H7 (cell line): ENCODE results near the gene NGF. TPM values are rescaled to one million over a fixed set of nuclear protein-coding genes. Genes with fewer than 3 reads are reported as not detected.

Source experiments
- DNase-seq: peaks from one replicate; pipeline ENCODE4 v3.0.0; 2012
- H3K27me3 ChIP-seq: 2 replicates; pipeline ENCODE4 v1.6.0; 2011; ENCODE audit warnings: mild to moderate bottlenecking, low read length; ENCODE audit not compliant: control insufficient read depth, insufficient read depth
- H3K36me3 ChIP-seq: replicated peaks from 2 replicates; pipeline ENCODE4 v1.5.1; 2011; ENCODE audit warnings: low read length; ENCODE audit not compliant: control insufficient read depth, insufficient read depth
- H3K4me3 ChIP-seq: 2 replicates; pipeline ENCODE4 v1.5.1; 2011; ENCODE audit warnings: low read depth, mild to moderate bottlenecking, control low read depth, low read length, moderate library complexity; ENCODE audit not compliant: insufficient read depth
- total RNA-seq: library from RNA; depleted of rRNA; stranded (reverse); fragments of >200 nt; shearing (Covaris generic); gene quantifications from 2 replicates; pipeline ENCODE4 v1.2.3, GENCODE V29; 2014

The NGF gene
- total RNA-seq, 1 experiment from 2014 or later = 0.14 TPM

DNA sequence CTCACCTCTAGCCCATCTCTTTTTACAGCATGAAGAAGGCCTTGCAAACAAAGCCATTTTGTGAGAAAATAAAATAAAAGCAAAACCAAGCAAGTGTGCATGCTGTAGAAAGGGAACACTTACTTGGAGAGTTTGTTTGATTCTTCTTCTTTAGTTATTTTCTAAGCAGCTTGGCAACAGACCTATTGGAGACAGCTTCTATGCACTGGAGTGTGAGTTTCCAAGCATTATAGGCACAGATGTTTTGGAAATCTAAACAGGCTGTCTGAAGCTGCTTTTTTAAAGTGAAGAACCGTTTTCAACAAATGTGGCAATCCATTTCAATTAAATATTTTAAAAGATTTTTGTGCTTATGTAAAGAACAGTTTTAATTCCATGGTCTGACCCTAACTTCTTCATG lies 76.6 kb downstream of the NGF start:
- Histone ChIP-seq H3K4me3 (no peak overlapping the region), H3K27me3 (no peaks in the 10 kb centered on the region), H3K36me3 (no peaks in the 10 kb centered on the region)
- no peak for DNase-seq

GRCh38 chr1:115258302-115258866 lies 79.7 kb downstream of the NGF start:
- H3K27me3 ChIP-seq = no peaks in the 10 kb centered on the region
- H3K36me3 ChIP-seq = no peaks in the 10 kb centered on the region
- no peak overlapping the region for H3K4me3 ChIP-seq
- DNase-seq = no peak

DNA sequence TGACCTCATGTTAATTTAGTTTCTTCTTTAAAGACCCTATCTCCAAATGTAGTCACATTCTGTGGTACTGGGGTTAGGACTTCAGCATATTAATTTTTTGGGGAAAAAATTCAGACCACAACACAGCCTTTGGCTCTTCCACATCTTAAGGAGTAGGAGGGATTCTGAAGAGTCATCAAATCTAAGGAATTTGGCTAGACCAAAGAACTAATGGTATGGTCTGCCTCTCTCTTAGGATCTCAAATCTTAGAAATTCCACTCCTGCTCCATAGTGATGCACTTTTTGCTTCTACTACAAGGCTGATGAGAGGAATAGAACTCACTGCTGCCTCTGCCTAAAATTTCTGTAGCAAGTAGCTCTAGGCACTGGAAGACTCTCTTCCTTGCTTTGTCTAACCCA lies 80.5 kb downstream of the NGF start:
- no peak for DNase-seq
- H3K27me3 ChIP-seq = no peaks in the 10 kb centered on the region
- no peaks in the 10 kb centered on the region for H3K36me3 ChIP-seq
- no peak overlapping the region for H3K4me3 ChIP-seq

GRCh38 chr1:115255154-115255553 lies 82.9 kb downstream of the NGF start:
- Histone ChIP-seq H3K27me3 (no peaks in the 10 kb centered on the region), H3K36me3 (no peaks in the 10 kb centered on the region), H3K4me3 (no peak overlapping the region)
- DNase-seq = no peak

DNA sequence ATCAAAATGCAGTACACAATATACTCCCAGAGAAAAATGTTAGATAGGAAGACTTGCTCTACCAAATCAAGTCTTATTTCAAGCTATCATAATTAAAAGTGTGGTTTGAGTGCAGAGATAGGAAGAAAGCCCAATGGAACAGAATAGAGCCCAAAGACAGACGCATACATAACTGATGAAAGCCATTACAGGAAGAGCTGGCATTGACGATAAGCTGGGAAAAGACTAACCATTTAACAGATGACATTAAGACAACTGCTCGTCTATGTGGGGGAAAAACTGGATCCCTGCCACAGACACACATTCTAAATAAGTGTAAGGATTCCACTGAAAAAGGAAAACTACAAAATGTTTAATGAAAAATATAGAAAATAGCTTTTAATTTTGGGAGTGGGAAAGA lies 85.5 kb downstream of the NGF start:
- Histone ChIP-seq H3K4me3 (no peak overlapping the region), H3K36me3 (no peaks in the 10 kb centered on the region)

DNA sequence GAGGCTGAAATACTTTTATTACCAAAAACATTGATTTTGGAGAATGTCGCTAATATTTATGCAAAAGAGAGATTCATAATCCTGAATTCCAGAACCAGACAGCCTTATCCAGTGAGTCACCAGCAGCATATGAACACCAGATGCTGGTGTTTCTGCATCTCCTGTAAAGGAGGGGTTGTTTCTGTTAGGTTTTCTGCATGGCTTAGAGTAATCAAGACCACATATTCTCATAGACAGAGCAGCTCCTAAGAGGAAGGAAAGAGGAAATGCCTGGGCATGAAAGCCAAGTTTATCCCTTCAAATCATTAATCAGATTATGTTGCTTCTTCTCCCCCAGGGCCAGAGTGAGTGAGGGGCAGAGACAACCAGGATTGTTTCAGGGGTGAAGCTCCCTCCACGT lies 86.2 kb downstream of the NGF start:
- Histone ChIP-seq H3K27me3 (no peaks in the 10 kb centered on the region), H3K4me3 (no peak overlapping the region), H3K36me3 (no peaks in the 10 kb centered on the region)
- DNase-seq = no peak

More for the DNA sequence above, 85.5 kb downstream of the NGF start:
- no peaks in the 10 kb centered on the region for H3K27me3 ChIP-seq
- no peak for DNase-seq

DNA sequence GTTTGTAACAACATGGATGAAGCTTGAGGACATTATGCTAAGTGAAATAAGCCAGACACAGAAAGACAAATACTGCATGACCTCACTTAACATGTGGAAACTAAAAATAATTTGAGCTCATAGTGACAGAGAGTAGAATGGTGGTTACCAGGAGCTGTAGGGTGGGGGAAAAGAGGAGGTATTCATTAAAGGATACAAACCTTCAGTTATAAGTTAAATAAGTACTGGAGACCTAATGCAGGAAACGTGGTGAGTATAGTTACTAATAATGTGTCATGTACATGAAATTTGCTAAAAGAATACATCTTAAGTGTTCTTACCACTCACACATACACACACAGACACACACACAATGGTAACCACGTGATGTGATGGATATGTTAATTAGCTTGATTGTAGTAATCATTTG lies 86.7 kb downstream of the NGF start:
- DNase-seq = no peak
- H3K36me3 ChIP-seq = no peaks in the 10 kb centered on the region

DNA sequence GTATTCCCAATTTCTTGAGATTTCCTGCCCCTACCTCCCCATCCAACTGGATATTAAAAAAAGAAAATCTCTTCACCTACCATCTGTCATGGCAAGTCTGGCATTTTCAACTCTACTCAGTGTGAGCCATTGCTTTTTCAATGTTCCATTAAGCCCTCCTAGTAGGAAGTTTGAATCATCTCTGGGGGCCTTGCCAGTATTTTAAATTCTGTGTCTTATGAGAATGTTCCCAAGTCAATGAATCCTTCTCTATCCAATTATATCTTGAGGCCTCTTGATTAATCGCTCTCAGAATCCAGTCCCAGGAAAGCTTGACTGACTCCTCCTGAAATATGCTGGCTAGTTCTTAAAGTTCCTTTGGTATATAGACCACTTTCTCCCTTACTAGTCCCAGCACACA lies 91.5 kb downstream of the NGF start:
- Histone ChIP-seq H3K4me3 (no peak overlapping the region), H3K27me3 (no peaks in the 10 kb centered on the region), H3K36me3 (no peaks in the 10 kb centered on the region)
- DNase-seq = no peak

More for the DNA sequence above, 86.7 kb downstream of the NGF start:
- H3K27me3 ChIP-seq = no peaks in the 10 kb centered on the region
- H3K4me3 ChIP-seq = no peak overlapping the region

GRCh38 chr1:115245227-115245626 lies 92.8 kb downstream of the NGF start:
- no peaks in the 10 kb centered on the region for H3K27me3 ChIP-seq
- DNase-seq = no peak
- H3K4me3 ChIP-seq = no peak overlapping the region
- no peaks in the 10 kb centered on the region for H3K36me3 ChIP-seq

DNA sequence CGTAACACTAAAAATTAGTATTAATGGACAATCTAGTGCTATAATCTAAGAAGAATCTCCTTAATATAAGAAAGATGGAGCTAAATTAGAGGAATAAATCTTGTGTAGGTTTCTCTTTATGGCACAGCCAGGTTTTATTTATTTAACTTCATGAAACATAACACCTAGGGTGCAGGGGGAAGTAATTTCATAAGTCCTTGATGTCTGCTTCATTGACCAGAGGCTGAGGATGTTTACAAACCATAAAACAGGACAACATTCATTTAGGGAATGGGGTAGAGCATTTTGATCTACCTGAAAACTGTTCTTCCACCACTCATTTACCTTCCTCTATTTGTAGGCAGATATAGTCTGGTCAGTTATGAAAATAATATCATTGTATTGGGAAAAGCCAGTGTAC lies 95.5 kb downstream of the NGF start:
- Histone ChIP-seq H3K27me3 (no peaks in the 10 kb centered on the region), H3K36me3 (no peaks in the 10 kb centered on the region), H3K4me3 (no peak overlapping the region)
- DNase-seq = no peak

DNA sequence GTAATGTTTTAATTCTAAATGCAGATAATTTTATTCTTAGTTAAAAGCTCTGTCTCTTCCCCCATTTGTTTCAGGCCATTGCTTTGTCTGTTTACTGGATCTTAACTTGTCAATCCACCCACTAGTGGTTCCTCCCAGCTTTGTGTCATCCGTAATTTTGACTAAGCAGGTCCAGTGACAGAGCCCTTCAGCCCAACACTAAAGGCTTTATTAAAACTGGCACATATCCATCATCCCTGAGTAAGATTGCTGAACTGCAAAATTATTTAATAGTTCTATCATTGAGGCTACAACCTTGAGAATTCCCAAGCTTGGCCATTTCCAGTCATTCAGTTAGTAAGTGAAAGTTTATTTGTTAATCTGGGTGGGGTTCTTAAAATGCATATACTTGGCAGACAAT lies 96.7 kb downstream of the NGF start:
- no peak for DNase-seq
- Histone ChIP-seq H3K4me3 (no peak overlapping the region), H3K36me3 (no peaks in the 10 kb centered on the region), H3K27me3 (no peaks in the 10 kb centered on the region)

DNA sequence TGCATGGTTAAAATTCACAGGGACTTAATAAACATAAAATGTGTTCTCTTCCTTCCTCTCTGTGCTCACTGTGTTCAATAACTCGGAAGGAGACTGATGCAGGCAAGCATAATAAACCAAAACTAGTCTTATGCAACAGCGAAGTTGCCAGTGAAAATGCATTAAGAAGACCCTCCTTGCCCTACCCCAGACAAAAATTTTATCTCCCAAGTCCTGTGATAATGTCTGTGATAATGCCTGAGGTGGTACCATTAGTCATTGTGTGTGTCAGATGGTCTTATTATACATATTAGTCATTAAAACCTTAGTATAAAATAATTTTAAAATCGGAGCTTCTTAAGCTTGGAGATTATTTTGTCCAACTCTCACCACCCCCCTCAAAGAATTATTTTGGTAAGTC lies 97.8 kb downstream of the NGF start:
- Histone ChIP-seq H3K36me3 (no peaks in the 10 kb centered on the region), H3K27me3 (no peaks in the 10 kb centered on the region), H3K4me3 (no peak overlapping the region)
- no peak for DNase-seq

GRCh38 chr1:115239426-115239825 lies 98.6 kb downstream of the NGF start:
- H3K4me3 ChIP-seq = no peak overlapping the region
- no peaks in the 10 kb centered on the region for H3K27me3 ChIP-seq
- H3K36me3 ChIP-seq = no peaks in the 10 kb centered on the region
- no peak for DNase-seq

DNA sequence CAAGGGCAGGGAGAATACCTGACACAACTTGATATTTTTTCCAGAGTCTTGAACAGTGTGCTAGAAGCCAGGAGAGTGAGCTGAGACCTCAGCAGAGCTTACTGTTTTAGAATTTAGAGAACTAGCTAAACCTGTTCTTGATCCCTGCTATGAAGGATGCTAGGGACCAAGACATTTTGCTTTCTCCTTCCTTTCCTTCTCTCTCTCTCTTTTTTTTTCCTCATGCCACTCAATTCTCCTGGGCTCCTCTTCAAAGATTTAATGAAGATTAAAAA lies 99.0 kb downstream of the NGF start:
- Histone ChIP-seq H3K36me3 (no peaks in the 10 kb centered on the region), H3K27me3 (no peaks in the 10 kb centered on the region), H3K4me3 (no peak overlapping the region)
- no peak for DNase-seq

DNA sequence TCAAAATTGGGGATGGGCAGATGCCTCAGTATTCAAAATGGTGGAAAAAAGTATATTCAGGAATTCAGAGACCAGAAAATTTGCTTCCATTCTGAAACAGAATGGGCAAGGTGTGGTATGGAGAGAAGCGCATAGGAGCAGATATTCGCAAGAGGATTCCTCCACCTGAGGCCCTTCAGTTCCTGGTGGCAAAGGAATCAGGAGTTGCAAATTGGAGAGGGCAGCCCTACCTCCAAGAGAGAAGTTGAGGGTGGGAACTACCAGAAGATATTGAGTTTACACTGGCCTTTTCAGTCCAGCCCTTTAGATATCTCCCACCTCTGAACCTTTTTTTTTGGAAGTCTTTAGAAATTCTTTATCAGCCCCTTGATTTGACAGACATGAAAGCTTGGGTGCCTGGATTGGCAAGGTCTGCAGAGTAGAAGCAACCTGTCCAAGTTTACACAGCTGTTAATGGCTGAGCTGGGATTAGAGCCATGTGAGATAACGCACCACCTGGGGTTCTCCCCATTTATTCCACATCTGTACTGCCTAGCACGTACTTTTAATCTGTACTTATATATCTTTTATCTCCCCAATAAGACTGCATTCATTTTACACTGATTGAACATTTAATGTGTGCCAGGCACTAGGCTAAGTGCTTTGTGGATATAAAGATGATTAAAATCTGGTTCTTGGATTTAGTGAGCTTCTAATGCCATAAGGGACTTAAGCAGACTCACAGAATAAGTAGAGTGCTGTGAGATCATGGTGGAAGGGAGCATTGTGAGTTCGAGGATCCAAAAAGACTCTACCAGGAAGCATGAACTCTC lies 99.5 kb downstream of the NGF start:
- Histone ChIP-seq H3K4me3 (no peak overlapping the region), H3K36me3 (no peaks in the 10 kb centered on the region), H3K27me3 (no peaks in the 10 kb centered on the region)
- DNase-seq = no peak

DNA sequence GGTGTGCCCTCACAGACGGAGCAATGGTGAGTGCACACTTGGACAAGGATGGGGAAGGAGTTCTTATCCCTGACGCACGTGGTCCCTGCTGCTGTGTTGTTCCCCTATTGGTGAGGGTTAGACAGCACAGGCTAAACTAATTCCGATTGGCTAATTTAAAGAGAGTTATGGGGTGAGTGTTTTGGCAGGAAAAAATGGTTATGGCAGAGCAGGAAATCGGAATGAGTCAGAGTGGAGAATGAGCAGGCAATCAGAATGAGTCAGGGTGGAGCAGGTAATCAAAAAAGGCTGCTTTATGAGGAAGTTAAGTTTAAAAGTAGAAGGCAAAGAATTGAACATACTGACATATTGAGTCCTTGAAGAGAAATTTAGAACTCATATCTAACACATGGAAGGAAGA lies 100.5 kb downstream of the NGF start:
- DNase-seq = no peak
- H3K4me3 ChIP-seq = no peak overlapping the region
- no peaks in the 10 kb centered on the region for H3K36me3 ChIP-seq
- no peaks in the 10 kb centered on the region for H3K27me3 ChIP-seq
